HG02759 (cell line): Measurements from ENCODE around the gene CD79B.
A peak's percentile ranks its signal among the peaks of the same experiment; 100 is the strongest.
"Not testable (repeated sequence)": the region's sequence is repeated elsewhere in the genome, so short reads cannot be mapped to it uniquely, and the experiment has no call there.

ENCODE experiments used
- ATAC-seq: cut with Tn5 transposase; IDR thresholded peaks from one replicate; pipeline ENCODE4 v1.9.1; 2021; ENCODE audit warnings: mild to moderate bottlenecking, moderate library complexity; ENCODE audit not compliant: unreplicated experiment

CD79B gene

DNA sequence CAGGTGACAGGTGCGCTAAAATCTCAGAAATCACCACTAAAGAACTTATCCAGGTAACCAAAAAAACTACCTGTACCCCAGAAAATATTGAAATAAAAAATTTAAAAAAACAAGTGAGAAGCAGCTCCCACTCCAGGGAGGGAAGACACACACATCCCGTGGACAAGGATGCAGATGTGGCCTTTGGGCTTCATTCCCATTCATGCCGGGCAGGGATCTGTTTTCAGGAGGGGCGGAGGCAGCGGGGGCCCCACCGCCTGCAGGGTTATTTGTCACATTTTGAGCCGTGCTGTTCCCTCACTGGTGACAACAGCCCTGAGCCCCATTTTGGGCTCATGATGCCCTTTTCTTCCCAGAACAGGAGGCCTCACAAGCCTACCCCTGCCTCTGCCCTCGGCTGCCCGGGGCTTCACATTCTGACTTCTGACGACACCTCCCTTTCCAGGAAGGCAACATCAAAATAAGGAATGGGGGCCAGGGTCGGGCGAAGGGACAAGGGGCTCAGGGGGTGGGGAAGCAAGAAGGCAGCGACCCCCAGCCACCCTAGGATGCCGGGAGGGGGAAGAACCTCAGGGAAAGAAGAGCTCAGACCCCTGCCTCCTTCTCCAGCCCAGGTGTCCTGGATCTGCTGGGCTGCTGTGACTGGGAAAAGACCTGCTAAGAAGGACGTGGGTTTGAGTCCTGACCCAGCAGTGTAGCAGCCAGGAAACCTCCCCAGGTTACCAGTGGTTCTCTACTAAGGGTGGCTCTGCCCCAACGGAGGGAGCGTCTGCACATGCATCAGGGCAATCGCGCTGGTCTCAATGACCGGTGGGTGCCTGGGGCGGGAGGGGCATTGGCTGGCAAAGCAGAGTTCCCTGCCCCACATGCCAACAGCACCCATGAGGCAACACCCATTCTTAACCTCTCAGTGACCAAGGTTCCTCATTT lies 2.3 kb upstream of the CD79B start:
- no peak for ATAC-seq

DNA sequence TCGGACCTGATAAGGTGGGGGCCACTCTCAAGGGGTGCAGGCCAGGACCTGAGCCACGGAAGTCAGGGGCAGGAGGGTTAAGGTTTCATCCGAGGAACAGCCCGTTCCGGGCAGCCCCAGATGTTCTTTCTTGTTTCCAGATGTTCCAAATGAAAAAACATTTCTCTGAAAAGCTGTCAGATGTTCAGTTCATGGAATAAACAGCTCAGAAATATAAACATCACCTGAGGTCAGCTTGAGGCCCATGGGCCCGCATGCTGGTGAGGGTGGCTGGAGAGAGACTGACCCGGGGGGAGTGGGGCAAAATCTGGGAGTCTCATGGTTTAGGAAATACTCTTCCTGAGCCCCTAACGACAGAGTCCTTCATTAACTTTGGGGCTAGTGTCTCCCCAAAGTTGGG lies 1.5 kb upstream of the CD79B start:
- ATAC-seq, result no peak

DNA sequence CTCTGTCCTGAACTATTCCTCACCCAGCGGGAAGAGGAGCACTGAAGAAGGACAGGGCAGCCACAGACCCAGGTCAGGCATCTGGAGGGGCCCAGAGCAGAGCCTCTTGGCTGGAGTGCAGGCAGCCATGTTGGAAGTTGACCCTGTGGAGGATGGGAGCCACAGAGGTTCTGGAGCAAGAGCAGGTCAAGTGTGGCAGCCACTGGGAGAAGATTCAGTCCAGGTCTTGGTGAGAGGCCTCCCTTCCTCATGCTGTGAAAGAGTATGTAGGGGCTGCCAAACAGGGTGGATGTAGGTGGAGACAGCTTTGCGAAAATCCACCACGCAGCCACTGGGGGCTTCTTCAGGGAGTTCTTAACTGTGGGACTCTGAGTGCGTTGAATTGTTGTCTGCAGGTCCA lies 590 bp upstream of the CD79B start:
- ATAC-seq, result no peak

DNA sequence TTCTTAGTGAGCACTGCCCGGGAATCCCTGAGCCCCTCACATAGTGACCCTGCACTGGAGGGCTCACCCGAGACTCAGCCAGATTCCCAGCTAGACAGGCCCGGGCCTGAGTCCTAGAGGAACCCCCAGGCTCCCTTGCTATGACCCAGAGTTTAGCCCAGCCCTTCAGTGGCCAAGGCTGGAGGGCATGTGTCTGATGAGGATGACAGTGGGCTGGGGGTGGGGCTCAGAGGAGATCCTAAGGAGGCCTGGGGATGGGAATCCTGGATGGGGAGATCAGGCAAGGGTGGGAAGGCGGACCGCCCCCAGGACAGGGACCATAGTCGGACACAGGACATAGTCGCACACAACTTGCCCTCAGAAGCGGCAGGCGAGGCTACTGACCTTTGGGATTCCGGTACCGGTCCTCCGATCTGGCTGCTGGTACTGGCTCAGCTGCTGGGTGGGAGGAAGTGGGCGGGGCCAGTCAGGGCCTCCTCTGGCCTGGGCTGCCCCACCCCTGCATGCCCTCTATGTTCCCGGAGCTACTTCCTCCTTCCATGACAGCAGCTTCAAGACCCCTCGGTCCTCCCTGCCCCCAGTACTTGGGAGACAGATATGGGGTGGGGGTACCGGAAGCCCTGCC lies 1.1 kb downstream of the CD79B start:
- ATAC-seq, result peak; percentile 49

DNA sequence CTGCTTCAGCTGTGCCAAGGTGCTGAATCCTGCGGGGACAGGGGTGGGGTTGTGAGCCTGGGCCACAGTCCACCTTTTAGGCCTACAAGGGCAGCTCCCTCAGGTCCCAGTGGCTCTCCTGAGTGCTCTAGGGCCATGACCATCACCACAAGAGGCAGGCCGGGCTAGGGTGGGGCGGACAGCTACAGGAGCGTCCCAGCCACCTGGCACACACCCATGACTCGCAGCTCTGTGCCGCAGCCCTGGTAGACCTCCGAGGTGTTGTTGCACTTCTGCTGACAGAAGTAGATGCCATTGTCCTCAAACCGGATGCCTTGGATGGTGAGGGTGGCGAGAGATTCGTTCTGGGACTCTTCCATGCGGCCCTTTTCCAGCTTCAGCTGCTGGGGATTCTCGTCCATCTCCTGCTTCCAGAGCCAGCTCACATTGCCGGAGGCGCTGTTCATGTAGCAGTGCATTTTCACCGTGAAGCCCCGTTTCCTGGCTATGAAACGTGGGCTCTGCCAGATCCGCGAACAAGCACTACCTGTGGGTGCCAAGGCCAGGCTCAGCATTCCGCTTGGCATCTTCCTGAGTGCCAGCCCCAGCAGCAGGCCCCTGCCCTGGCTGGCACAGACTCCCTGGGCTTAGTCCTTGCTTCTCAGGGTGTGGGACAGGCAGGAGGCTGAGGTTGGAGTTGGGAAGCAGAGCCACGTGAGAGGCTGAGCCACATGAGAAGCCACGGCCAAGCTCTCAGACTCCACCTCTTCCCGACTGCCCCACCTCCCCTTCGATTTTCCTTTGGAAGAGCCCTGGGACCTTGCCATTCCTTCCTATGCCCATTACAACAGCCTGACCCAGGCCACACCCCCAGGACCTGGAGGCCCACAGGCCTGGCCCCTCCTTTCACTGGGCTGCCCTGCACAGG lies 2.0 kb downstream of the CD79B start:
- ATAC-seq, result no peak

DNA sequence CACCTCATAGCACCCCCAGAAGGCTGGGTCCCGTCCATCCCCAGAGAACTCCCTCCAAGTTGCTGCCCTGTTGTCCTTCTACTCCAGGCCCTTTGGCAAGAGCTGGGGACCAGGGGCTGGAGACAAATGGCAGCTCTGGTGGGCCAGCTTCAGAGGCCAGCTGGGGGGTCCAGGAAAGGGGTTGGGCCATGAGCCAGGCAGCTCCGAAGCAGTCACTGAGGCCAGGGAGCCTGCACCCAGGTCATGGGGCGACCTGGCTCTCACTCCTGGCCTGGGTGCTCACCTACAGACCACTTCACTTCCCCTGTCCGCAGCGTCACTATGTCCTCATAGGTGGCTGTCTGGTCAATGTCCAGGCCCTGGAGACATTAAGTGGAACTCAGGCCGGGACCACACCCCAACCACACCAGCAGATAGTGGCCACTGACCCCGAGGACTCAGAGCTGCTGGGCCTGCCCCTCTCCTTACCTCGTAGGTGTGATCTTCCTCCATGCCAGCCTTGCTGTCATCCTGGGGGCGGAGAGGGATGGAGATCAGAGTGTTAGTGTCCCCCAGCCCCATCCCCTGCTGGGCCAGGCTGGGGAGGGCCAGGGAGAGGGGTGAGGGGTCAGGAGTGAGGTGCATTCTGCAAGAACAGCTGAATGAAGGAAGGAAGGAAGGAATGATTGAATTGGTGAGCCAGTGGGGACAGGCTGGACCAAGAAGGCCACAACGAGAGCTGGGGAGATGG lies 3.0 kb downstream of the CD79B start:
- ATAC-seq, result no peak

DNA sequence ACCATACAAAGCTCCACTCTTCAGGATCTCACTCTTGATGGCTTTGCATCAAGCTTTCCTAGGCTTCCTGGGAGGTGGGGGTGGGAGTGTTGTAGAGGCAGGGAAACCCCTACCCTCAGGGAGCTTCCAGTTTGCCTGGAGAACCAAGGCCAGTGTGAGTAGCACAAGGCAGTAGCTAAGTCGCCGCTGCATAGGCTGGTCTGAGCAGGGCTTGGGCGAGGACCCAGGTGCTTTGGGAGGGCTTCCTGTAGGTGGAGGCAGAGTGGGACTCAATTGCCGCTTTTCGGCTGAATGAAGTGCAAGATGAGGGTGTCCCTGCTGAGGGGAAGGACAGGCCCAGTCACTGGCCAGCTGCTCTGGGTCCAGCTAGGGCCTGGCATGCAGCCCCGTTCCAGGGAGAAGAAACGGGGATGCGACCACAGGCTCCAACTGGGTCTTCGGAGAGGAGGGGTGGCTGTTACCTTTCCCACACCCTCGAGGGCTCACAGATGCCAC lies 3.9 kb downstream of the CD79B start:
- no peak for ATAC-seq

DNA sequence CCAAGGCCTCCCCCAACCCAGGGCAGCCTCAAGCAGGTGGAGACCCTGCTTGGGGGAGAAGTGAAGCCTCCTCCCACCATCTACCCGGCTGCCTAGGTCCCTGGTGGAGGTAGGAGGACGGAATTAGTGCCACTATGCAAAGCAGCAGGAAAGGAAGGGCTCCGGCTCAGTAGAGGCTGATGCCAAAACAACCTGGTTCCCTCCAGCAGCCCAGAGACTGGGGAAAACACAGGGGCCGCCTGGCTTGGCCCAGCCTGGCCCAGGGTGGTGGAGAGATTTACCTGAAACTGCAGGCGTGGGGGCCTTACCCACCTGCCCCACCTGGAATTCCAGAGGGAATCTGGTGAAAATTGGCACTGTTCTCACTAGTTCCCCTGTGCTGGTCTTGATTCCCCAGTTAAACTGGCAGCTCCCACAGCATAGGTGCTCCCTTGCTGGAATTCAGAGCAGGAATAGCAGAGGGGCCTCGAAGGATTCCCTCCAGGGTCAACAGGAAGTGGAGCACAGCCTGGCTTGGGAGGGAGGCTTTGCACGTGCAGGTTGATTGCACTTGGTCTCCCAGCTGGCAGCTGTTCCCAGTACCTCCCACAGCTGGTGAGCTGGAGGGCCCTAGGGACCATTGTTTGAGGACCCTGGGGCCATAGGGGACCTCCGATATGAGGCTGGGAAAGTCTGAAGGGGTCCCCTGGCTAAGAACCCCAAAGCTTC lies 4.5 kb downstream of the CD79B start:
- no peak for ATAC-seq

DNA sequence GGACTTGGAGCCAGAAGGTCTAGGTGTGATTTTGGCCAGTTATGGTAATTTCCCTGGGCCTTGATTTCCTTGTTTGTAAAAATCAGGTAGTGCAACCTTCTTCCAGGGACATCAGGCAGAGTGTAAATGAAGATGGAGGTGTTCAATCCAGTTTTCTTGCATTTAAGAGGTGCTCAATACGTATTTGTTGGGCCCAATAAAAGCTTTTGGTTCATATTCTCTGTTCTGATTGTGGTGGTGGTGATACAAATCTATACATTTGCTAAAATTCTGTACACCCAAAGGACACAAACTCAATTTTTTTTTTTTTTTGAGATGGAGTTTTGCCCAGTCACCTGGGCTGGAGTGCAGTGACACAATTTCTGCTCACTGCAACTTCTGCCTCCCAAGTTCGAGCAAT lies 6.0 kb downstream of the CD79B start:
- no peak for ATAC-seq

DNA sequence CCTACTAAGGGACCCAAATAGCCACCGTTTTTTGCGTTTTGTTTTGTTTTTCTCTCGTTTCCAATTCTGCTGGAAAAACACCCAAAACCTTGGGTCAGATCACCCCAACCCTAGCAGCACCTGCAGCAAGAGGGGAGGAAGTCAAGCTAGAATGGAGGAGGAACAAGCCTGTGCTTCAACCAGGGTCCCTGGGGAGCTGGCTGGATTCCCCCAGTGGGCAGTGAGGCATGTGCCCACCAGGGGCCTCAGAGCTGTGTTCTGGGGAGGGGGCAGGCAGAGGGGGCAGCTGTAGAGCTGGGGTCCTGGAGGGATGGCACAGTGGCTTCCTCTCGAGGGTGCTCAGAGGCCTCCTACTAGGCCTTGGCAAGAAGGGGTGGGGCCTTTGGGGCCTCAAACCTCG lies 6.5 kb downstream of the CD79B start:
- ATAC-seq, result peak; percentile 38

DNA sequence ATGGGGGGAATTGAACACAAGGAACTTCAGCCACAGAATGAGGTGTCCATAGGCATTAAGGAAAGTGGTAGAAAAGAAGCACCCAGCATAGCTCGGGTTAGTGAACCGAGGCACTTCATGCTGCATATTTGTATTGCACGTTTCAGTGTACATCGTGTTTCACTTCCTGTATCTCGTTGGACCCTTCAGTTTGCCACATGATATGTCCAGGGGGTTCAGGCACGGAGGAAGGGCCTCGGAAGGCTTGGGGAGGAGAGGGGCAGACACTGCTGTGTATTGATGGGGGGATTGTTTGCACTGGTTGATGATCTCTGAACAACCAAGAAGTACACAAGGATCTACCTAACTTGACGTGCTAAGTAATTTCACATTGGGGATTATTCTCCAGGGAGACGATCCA lies 9.7 kb downstream of the CD79B start:
- not testable (repeated sequence) for ATAC-seq

DNA sequence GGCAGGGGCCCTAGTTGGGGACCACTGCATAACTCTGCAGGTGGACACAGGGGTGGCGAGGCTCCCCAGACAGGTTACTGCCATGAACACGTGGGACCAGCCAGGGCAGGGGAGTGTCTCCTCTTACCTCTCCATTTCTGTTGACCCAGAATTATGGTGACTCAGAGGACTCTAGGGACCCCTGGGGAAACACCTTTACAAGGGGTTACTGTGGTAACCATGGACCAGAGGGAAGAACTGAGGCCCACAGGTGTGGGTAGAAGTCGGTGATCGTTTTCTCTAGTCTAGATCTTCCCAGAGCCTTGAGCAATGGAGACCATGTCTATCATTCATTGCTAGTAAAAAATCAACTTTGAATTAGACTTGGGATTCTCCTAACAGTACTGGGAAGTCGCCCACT lies 11.4 kb downstream of the CD79B start:
- ATAC-seq, result not testable (repeated sequence)

DNA sequence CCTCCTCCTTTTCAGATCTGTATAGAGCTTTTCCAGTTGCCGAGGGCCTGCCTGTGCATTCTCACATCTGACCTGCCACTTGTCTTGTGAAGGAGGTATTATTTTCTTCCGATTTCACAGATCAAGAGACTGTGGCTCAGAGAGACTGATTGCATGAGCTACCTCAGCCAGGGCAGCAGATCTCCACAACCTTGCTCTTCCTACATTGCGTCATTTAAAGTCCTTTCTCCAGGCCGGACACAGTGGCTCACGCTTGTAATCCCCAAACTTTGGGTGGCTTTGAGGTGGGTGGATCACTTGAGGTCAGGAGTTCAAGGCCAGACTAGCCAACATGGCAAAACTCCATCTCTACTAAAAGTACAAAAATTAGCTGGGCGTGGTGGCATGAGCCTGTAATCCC lies 12.1 kb downstream of the CD79B start:
- ATAC-seq, result not testable (repeated sequence)

DNA sequence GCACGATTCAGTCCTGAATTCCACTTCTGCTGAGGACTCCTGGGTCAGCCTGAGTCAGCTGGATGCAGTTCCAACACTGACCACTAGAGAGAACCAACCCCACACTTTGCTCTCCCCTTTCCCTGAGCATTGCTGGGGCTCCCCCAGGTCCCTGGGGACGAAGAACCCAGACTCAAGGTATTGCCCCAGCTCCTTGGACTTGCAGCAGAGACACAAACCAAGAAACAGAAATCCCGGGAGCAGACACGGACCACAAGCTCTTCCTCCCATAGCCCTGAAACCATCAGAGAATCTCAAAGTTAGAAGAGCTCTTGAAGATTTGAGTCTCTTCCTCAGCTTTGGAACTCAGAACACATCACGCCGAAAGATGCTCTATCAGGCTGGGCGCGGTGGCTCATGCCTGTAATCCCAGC lies 12.8 kb downstream of the CD79B start:
- peak; percentile 71 for ATAC-seq

DNA sequence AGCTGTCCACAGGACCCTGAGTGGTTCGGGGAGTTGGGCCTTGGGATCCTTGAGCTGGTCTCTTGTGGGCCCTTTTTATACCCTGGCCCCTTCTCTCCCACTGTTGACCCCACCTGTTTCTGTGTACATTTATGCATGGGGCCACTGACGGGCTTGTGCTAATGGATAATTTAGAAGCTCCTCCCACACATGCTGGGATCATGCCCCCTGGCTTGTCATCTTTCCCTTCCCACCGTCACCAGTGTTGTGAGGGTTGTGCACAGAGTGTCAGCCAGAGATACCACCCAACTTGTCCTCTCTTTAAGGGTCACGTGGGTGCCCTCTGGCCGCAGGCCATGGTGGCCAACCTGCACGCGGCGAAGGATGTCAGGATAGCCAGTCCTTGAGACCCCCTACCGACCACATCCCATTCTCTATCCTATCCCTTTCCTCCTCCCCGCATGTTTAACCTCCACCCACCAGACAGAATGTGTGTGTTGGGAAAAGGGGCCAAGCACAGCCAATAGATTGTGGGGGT lies 13.3 kb downstream of the CD79B start, which contains the start of gene GH1:
Gene GH1, minus strand, starts transcription at position 51 of the 517 bp plus-strand sequence. CDS start 63 bp downstream, outside the sequence.
- not testable (repeated sequence) for ATAC-seq

DNA sequence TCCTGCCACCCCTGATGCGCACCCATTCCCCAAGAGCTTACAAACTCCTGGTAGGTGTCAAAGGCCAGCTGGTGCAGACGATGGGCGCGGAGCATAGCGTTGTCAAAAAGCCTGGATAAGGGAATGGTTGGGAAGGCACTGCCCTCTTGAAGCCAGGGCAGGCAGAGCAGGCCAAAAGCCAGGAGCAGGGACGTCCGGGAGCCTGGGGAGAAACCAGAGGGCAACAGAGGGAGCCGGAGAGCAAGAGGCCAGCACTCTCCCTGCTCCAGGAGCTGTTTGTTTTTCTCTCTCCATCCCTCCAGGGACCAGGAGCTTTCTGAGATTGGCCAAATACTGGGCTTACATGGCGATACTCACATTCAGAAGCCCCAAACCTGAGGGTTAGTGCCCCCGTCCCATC lies 13.8 kb downstream of the CD79B start:
- no peak for ATAC-seq

DNA sequence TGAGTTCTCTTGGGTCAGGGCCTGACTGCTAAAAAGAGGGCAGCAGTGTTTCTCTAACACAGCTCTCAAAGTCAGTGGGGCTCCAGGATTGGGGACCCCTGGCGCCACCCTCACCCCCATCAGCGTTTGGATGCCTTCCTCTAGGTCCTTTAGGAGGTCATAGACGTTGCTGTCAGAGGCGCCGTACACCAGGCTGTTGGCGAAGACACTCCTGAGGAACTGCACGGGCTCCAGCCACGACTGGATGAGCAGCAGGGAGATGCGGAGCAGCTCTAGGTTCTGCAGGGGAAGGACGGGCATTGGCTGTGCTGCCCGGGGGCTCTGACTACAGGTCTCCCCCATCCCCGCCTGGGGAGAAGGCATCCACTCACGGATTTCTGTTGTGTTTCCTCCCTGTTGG lies 14.5 kb downstream of the CD79B start:
- ATAC-seq, result no peak

DNA sequence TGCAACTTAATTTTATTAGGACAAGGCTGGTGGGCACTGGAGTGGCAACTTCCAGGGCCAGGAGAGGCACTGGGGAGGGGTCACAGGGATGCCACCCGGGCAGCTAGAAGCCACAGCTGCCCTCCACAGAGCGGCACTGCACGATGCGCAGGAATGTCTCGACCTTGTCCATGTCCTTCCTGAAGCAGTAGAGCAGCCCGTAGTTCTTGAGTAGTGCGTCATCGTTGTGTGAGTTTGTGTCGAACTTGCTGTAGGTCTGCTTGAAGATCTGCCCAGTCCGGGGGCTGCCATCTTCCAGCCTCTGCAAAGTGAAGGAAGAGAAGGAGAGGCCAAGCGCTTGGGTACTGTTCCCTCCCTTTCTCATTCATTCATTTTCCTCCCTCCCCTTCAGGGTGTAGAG lies 14.9 kb downstream of the CD79B start:
- not testable (repeated sequence) for ATAC-seq

DNA sequence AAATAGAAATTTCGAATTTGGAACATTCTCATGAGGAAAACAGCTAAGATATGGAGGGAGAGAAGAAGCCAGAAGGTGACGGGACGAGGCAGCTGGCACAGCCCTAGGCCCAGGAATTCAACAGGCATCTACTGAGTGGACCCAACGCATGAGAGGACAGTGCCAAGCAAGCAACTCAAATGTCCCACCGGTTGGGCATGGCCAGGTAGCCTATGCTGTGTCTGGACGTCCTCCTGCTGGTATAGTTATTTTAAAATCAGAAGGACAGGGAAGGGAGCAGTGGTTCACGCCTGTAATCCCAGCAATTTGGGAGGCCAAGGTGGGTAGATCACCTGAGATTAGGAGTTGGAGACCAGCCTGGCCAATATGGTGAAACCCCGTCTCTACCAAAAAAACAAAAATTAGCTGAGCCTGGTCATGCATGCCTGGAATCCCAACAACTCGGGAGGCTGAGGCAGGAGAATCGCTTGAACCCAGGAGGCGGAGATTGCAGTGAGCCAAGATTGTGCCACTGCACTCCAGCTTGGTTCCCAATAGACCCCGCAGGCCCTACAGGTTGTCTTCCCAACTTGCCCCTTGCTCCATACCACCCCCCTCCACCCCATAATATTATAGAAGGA lies 15.5 kb downstream of the CD79B start:
- ATAC-seq, result no peak
